HepG2 (cell line): ENCODE data around the gene IRF7. TPM values are rescaled to one million over a fixed set of nuclear protein-coding genes. Genes with fewer than 3 reads are reported as not detected.
A peak's percentile ranks its signal among the peaks of the same experiment; 100 is the strongest.

Source experiments
- ARNT2 ChIP-seq: sonication (generic); formaldehyde crosslinking; IDR thresholded peaks from 2 replicates; pipeline ENCODE4 v1.8.0; 2022; ENCODE audit warnings: mild to moderate bottlenecking, low read depth, missing genetic modification reagents, moderate library complexity
- ELF3 ChIP-seq: IDR thresholded peaks from 2 replicates; pipeline ENCODE4 v1.6.1; 2016; ENCODE audit warnings: missing genetic modification reagents, missing compliant biosample characterization
- ETV5 ChIP-seq: IDR thresholded peaks from 2 replicates; pipeline ENCODE4 v1.6.1; 2018; ENCODE audit warnings: missing biosample characterization, missing genetic modification reagents, inconsistent platforms, borderline replicate concordance
- KDM5A ChIP-seq: fragments of 200-600 bp; sonication (generic); IDR thresholded peaks from 2 replicates; pipeline ENCODE4 v1.7.0; 2018; ENCODE audit warnings: antibody characterized with exemption, mild to moderate bottlenecking, low read length, borderline replicate concordance
- KLF12 ChIP-seq: sonication (generic); formaldehyde crosslinking; IDR thresholded peaks from 2 replicates; pipeline ENCODE4 v1.4.0; 2020; ENCODE audit warnings: missing genetic modification reagents, borderline replicate concordance
- MED1 ChIP-seq: sonication (generic); formaldehyde crosslinking; IDR thresholded peaks from 2 replicates; pipeline ENCODE4 v1.4.0; 2020; ENCODE audit warnings: missing genetic modification reagents
- MIER2 ChIP-seq: IDR thresholded peaks from 2 replicates; pipeline ENCODE4 v1.6.1; 2016; ENCODE audit warnings: missing biosample characterization, missing genetic modification reagents
- PAF1 ChIP-seq: IDR thresholded peaks from 2 replicates; pipeline ENCODE4 v1.6.1; 2016; ENCODE audit warnings: missing genetic modification reagents, missing compliant biosample characterization
- PHF21A ChIP-seq: sonication (generic); formaldehyde crosslinking; IDR thresholded peaks from 2 replicates; pipeline ENCODE4 v1.5.0; 2020; ENCODE audit warnings: mild to moderate bottlenecking, missing genetic modification reagents
- RFX1 ChIP-seq: fragments of 450-650 bp; IDR thresholded peaks from 2 replicates; pipeline ENCODE4 v1.6.1; 2017
- SAFB2 ChIP-seq: sonication (generic); formaldehyde crosslinking; IDR thresholded peaks from 2 replicates; pipeline ENCODE4 v1.5.1; 2020; ENCODE audit warnings: missing genetic modification reagents, low read depth, mild to moderate bottlenecking, borderline replicate concordance
- SKI ChIP-seq: fragments of 450-650 bp; IDR thresholded peaks from one replicate; pipeline ENCODE4 v1.6.1; 2018; ENCODE audit warnings: mild to moderate bottlenecking; ENCODE audit not compliant: partially characterized antibody
- SMARCC2 ChIP-seq: fragments of 450-650 bp; IDR thresholded peaks from 2 replicates; pipeline ENCODE4 v1.6.1; 2017; ENCODE audit warnings: antibody characterized with exemption, mild to moderate bottlenecking
- SP1 ChIP-seq, 2 experiments: fragments of 450-650 bp in 1 of 2; sonication (generic) in 1 of 2; formaldehyde crosslinking in 1 of 2; IDR thresholded peaks; 2 replicates each; pipeline versions ENCODE4 v1.4.0 to v1.6.1; 2016 to 2020; ENCODE audit warnings: missing genetic modification reagents in 1 of 2
- SPEN ChIP-seq: sonication (generic); formaldehyde crosslinking; IDR thresholded peaks from 2 replicates; pipeline ENCODE4 v1.5.1; 2020; ENCODE audit warnings: low read depth, mild to moderate bottlenecking, missing genetic modification reagents
- TARDBP ChIP-seq: sonication (generic); formaldehyde crosslinking; IDR thresholded peaks from 2 replicates; pipeline ENCODE4 v1.8.0; 2022; ENCODE audit warnings: mild to moderate bottlenecking, missing genetic modification reagents
- TBX2 ChIP-seq: sonication (generic); formaldehyde crosslinking; IDR thresholded peaks from 2 replicates; pipeline ENCODE4 v1.5.0; 2020; ENCODE audit warnings: missing genetic modification reagents, mild to moderate bottlenecking, borderline replicate concordance
- TFDP1 ChIP-seq: IDR thresholded peaks from 2 replicates; pipeline ENCODE4 v1.6.1; 2016; ENCODE audit warnings: missing compliant biosample characterization, missing genetic modification reagents, borderline replicate concordance
- TFDP2 ChIP-seq: sonication (generic); formaldehyde crosslinking; IDR thresholded peaks from 2 replicates; pipeline ENCODE4 v1.4.0; 2020; ENCODE audit warnings: missing genetic modification reagents
- XRCC5 ChIP-seq: fragments of 200-400 bp; formaldehyde crosslinking; optimal IDR thresholded peaks from 2 replicates; pipeline ENCODE3; 2017; ENCODE audit warnings: mild to moderate bottlenecking, low read length
- ZNF230 ChIP-seq: sonication (generic); formaldehyde crosslinking; IDR thresholded peaks from 2 replicates; pipeline ENCODE4 v1.4.0; 2020; ENCODE audit warnings: mild to moderate bottlenecking, missing genetic modification reagents
- polyA plus RNA-seq, 8 experiments: library from polyadenylated mRNA; depleted of rRNA in 3 of 8; stranded (reverse) in 7 of 8; unstranded in 1 of 8; fragments of >200 nt; fragmentation: Illumina TruSeq in 4 of 8; extraction: Trizol in 4 of 8; gene quantifications; 2 replicates each; pipeline versions ENCODE4 v1.2.1 to v1.2.3, GENCODE V29; 2011 to 2016; ENCODE audit warnings: low read depth in 4 of 8, missing spikeins in 1 of 8, mixed read lengths in 1 of 8; ENCODE audit not compliant: insufficient read depth in 1 of 8
- total RNA-seq, 5 experiments: library from RNA; depleted of rRNA; stranded (reverse); fragments of >200 nt; fragmentation: Illumina TruSeq; extraction: Trizol; gene quantifications; 2 replicates each; pipeline ENCODE4 v1.2.3, GENCODE V29; 2016; ENCODE audit warnings: low read depth in 1 of 5
- TF ChIP-seq, protein P1 (sequence below): sonication (generic); formaldehyde crosslinking; conservative IDR thresholded peaks from 2 replicates; pipeline ENCODE4 v1.4.0; 2020; ENCODE audit warnings: missing genetic modification reagents
- TF ChIP-seq, protein P2 (sequence below): sonication (generic); formaldehyde crosslinking; IDR thresholded peaks from 2 replicates; pipeline ENCODE4 v1.4.0; 2020; ENCODE audit warnings: mild to moderate bottlenecking, missing genetic modification reagents
- TF ChIP-seq, protein P3 (sequence below): IDR thresholded peaks from 2 replicates; pipeline ENCODE4 v1.6.1; 2016

Gene IRF7
- total and polyA plus RNA-seq, 2 of the 13 experiments (the other 11 are each of a cell fraction or from before 2014, with no cell fraction given) = not detected

DNA sequence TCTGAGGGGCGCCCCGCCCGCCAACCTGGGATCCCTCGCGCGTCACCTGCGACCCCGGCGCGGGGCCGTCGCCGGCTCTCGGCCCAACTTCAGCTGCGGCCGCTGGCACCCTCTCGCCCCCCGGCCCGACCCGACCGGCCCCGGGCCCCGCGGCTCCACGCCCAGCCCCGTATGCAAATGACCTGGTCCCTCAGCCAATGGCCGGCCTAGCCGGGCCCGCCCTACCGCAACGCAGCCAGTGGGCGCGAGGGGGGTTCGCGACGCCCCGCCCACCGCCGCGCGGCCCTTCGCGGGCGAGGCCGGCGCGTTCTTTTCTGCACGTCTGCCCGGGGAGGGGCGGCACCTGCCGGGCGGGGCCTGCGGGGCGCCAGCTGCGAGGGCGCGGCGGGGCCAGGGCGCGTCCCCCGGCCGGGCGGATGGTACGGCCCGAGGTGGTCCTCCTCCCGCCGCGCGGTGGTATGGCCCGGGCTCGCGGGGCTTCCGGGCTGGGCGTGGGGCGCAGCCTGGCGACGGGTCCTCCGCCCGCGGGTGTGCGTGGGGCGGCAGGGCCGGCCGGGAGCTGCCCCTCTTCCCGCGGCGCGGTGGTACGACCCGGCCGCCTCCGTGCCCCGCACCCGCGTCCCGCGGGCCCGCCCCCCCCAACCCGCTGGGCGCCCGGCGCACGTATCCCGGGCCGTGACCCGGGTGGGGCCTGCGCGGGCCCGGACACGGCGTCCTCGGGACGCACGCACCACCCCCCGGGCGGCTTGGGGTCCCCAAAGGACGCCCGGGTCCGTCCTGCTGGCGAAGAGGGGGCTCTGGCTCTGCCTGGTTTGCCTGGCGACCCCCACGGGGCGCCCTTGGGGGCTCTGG is 47.2 kb downstream of the IRF7 start (continued):
- TF ChIP-seq, protein P1, sequence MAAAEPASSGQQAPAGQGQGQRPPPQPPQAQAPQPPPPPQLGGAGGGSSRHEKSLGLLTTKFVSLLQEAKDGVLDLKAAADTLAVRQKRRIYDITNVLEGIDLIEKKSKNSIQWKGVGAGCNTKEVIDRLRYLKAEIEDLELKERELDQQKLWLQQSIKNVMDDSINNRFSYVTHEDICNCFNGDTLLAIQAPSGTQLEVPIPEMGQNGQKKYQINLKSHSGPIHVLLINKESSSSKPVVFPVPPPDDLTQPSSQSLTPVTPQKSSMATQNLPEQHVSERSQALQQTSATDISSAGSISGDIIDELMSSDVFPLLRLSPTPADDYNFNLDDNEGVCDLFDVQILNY (CRISPR knock-in tag) = 0 out of 2 replicates have a peak, but pooled peaks have one; percentile 7
- no peak for TF ChIP-seq XRCC5
- TF ChIP-seq KLF12 (CRISPR knock-in tag) = peak; percentile 82; the same call in 1 of the 2 replicates
- TF ChIP-seq, protein P2, sequence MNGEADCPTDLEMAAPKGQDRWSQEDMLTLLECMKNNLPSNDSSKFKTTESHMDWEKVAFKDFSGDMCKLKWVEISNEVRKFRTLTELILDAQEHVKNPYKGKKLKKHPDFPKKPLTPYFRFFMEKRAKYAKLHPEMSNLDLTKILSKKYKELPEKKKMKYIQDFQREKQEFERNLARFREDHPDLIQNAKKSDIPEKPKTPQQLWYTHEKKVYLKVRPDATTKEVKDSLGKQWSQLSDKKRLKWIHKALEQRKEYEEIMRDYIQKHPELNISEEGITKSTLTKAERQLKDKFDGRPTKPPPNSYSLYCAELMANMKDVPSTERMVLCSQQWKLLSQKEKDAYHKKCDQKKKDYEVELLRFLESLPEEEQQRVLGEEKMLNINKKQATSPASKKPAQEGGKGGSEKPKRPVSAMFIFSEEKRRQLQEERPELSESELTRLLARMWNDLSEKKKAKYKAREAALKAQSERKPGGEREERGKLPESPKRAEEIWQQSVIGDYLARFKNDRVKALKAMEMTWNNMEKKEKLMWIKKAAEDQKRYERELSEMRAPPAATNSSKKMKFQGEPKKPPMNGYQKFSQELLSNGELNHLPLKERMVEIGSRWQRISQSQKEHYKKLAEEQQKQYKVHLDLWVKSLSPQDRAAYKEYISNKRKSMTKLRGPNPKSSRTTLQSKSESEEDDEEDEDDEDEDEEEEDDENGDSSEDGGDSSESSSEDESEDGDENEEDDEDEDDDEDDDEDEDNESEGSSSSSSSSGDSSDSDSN (CRISPR knock-in tag) = peak; percentile 6; the same call in 1 of the 2 replicates
- TF ChIP-seq SKI = peak; percentile 88
- 0 out of 2 replicates have a peak, but pooled peaks have one; percentile 30 for TF ChIP-seq ETV5 (CRISPR knock-in tag)
- peak; percentile 33; the same call in 1 of the 2 replicates for TF ChIP-seq TBX2
- TF ChIP-seq, protein P3, sequence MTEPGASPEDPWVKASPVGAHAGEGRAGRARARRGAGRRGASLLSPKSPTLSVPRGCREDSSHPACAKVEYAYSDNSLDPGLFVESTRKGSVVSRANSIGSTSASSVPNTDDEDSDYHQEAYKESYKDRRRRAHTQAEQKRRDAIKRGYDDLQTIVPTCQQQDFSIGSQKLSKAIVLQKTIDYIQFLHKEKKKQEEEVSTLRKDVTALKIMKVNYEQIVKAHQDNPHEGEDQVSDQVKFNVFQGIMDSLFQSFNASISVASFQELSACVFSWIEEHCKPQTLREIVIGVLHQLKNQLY (CRISPR knock-in tag) = no peak
- TF ChIP-seq PAF1 = no peak
- TF ChIP-seq TFDP2 (CRISPR knock-in tag) = peak; percentile 39; the same call in 1 of the 2 replicates
- no peak for TF ChIP-seq SAFB2 (CRISPR knock-in tag)
- no peak for TF ChIP-seq RFX1
- no peak for TF ChIP-seq SMARCC2
- TF ChIP-seq SP1 (IDR thresholded peaks at IDR 0.05) = no peak
- TF ChIP-seq SP1 (CRISPR knock-in tag; IDR thresholded peaks at IDR 0.05) = peak; percentile 88
- 0 out of 2 replicates have a peak, but pooled peaks have one; percentile 15 for TF ChIP-seq SPEN
- TF ChIP-seq MIER2 (CRISPR knock-in tag) = no peak
- peak; percentile 34; the same call in 1 of the 2 replicates for TF ChIP-seq PHF21A (CRISPR knock-in tag)
- peak; percentile 45; the same call in 1 of the 2 replicates for TF ChIP-seq MED1 (CRISPR knock-in tag)
- TF ChIP-seq ZNF230 (CRISPR knock-in tag) = no peak
- TF ChIP-seq TFDP1 (CRISPR knock-in tag) = peak; percentile 47; the same call in 1 of the 2 replicates
- peak; percentile 51; the same call in 1 of the 2 replicates for TF ChIP-seq ARNT2 (CRISPR knock-in tag)
- TF ChIP-seq KDM5A = no peak
- peak; percentile 13; the same call in 1 of the 2 replicates for TF ChIP-seq ELF3
- no peak for TF ChIP-seq TARDBP (CRISPR knock-in tag)
